GM19328 (cell line): ENCODE measurements around the gene DLGAP1.

Experiments
- ATAC-seq: cut with Tn5 transposase; IDR thresholded peaks from one replicate; pipeline ENCODE4 v1.9.1; 2021; ENCODE audit warnings: mild to moderate bottlenecking, moderate library complexity; ENCODE audit not compliant: unreplicated experiment

DLGAP1 gene

GRCh38 chr18:4193086-4193485 lies 262.0 kb downstream of the DLGAP1 start:
- ATAC-seq, result no peak

- no peak for ATAC-seq
Measured at GRCh38 chr18:4181882-4182568, 273.1 kb downstream of the DLGAP1 start.

GRCh38 chr18:4181086-4181485 lies 274.0 kb downstream of the DLGAP1 start:
- no peak for ATAC-seq

GRCh38 chr18:4172196-4173100 lies 282.7 kb downstream of the DLGAP1 start:
- no peak for ATAC-seq

- ATAC-seq, result no peak
Measured at GRCh38 chr18:4157352-4157751, 297.8 kb downstream of the DLGAP1 start.

- no peak for ATAC-seq
Measured at GRCh38 chr18:4146797-4147196, 308.3 kb downstream of the DLGAP1 start.

- ATAC-seq, result no peak
Measured at GRCh38 chr18:4144201-4144600, 310.9 kb downstream of the DLGAP1 start.

GRCh38 chr18:4143585-4143984 lies 311.5 kb downstream of the DLGAP1 start:
- ATAC-seq, result no peak

GRCh38 chr18:4142876-4143275 lies 312.2 kb downstream of the DLGAP1 start:
- ATAC-seq, result no peak

- ATAC-seq, result no peak
Measured at GRCh38 chr18:4134700-4135099, 320.4 kb downstream of the DLGAP1 start.

- ATAC-seq, result no peak
Measured at GRCh38 chr18:4130734-4131719, 324.1 kb downstream of the DLGAP1 start.

- no peak for ATAC-seq
Measured at GRCh38 chr18:4126939-4127338, 328.2 kb downstream of the DLGAP1 start.

- ATAC-seq, result no peak
Measured at GRCh38 chr18:4125627-4126230, 329.4 kb downstream of the DLGAP1 start.

- ATAC-seq, result no peak
Measured at GRCh38 chr18:4125224-4125623, 329.9 kb downstream of the DLGAP1 start.

GRCh38 chr18:4119813-4120212 lies 335.3 kb downstream of the DLGAP1 start:
- ATAC-seq, result no peak

- no peak for ATAC-seq
Measured at GRCh38 chr18:4119127-4119648, 335.9 kb downstream of the DLGAP1 start.

GRCh38 chr18:4108016-4108415 lies 347.1 kb downstream of the DLGAP1 start:
- ATAC-seq, result no peak

- no peak for ATAC-seq
Measured at GRCh38 chr18:4107049-4107467, 348.0 kb downstream of the DLGAP1 start.

GRCh38 chr18:4106407-4107033 lies 348.6 kb downstream of the DLGAP1 start:
- peak; percentile 68 for ATAC-seq

GRCh38 chr18:4102901-4103300 lies 352.2 kb downstream of the DLGAP1 start:
- no peak for ATAC-seq
